ENCODE data around the gene DNAJB1.
"Not testable (repeated sequence)": the region's sequence is repeated elsewhere in the genome, so short reads cannot be mapped to it uniquely, and the experiment has no call there.

DNAJB1 gene

DNA sequence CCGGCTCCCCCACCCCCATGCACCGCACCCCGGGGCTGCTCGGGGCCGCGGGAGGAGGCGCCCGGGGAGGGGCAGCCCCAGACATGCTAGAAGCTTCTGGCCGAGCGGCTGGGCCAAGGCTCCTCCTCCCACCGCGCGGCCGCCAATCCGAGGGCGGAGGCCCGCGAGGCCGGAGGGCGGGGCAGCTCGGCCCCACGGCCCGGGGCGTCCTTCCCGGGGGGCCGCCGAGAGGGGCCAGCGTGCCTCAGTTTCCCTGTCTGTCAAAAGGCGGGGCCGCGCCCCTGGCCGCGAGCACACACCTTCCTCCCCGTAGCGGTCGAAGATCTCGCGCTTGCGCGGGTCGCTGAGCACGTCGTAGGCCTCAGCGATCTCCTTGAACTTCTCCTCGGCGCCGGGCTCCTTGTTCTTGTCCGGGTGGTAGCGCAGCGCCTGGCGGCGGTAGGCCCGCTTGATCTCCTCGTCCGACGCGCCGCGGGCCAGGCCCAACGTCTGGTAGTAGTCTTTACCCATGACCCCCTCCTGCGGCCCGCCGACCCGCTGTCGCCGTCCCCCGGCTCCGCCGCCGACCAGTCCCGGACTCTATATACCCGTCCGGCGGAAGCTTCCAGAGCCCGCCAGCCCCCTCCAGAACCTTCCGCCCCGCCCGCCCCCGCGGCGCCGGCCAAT lies at the start of gene DNAJB1:
TSS of gene DNAJB1 (minus strand) at position 558 of the 666 bp plus-strand sequence. CDS start at position 510, 48 bp downstream.
- DNase-seq (ENCODE audit: low read depth), result peak; percentile 70

- no peak for DNase-seq (ENCODE audit: low read depth)
Measured at GRCh38 chr19:14567079-14567478, 48.9 kb upstream of the DNAJB1 start.

DNA sequence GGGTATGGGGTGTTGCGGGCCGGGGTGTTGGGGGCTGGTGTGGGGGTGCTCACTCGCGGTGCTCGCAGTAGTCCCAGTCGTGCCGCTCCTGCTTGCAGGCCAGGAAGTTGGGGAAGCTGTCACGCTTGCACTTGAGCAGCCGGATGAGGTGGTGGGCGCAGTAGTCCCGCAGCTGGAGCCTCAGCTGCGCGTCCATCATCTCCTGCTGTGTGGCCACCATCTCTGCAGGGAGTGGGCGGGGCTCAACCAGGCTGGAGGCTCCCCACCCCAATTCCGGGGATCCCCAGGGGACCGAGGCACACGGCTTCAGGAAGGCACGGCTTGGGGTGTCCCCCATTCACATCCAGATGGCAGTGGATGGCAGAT lies 48.5 kb upstream of the DNAJB1 start:
- no peak for DNase-seq (ENCODE audit: low read depth)

GRCh38 chr19:14565765-14566711 lies 47.8 kb upstream of the DNAJB1 start:
- DNase-seq (ENCODE audit: low read depth), result no peak

- no peak for DNase-seq (ENCODE audit: low read depth)
Measured at GRCh38 chr19:14565298-14565679, 47.1 kb upstream of the DNAJB1 start.

GRCh38 chr19:14564652-14565297 lies 46.6 kb upstream of the DNAJB1 start:
- DNase-seq (ENCODE audit: low read depth), result not testable (repeated sequence)

DNA sequence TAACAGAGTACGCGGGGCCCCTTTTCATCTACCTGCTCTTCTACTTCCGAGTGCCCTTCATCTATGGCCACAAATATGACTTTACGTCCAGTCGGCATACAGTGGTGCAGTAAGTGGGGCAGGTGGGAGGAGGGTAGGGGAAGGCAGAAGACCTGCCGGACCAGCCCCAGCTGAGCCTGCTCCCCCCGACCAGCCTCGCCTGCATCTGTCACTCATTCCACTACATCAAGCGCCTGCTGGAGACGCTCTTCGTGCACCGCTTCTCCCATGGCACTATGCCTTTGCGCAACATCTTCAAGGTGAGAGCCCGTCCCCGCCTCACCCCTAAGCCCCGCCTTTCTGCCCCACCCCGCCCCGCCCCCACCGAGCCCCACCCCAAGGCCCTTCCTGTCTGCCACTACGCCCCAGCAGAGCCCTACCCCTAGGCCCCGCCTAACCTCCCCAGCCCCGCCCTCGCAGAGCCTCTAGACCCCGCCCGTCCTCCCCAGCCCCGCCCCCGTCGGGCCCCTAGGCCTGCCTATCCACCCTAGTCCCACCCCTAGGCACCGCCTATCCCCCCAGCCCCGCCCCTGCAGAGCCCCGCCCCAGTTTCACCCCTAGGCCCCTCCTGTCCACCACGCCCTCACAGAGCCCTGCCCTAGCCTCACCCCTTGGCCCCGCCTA lies 45.9 kb upstream of the DNAJB1 start:
- peak; percentile 73 for DNase-seq (ENCODE audit: low read depth)

- DNase-seq (ENCODE audit: low read depth), result no peak
Measured at GRCh38 chr19:14563590-14563926, 45.4 kb upstream of the DNAJB1 start.

GRCh38 chr19:14562660-14563589 lies 44.7 kb upstream of the DNAJB1 start:
- DNase-seq (ENCODE audit: low read depth), result no peak

DNA sequence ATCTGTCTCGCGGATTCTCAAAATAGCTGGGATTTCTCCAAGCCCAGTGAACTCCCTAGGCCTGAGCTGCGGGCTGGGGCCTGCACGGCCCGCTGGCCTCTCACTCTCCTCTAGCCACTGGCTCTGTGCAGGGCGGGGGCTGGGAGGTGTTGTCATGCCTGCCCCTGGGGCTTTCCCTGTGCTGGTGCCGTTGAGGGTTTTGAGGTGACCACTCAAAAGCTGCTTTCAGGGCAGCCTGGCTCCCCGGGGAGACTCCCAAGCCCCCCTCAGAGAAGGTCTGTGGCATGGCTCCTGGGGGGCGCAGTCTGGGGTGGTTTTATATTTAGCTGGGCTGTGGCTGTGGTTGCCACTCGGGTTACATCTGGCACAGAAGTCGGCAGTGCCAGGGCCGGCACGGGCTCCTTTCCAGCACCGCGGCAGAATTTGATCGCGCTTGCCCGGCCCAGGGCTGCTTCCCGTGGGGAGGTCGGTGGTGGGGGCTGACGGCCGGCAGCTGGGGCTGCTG lies 43.7 kb upstream of the DNAJB1 start:
- no peak for DNase-seq (ENCODE audit: low read depth)

GRCh38 chr19:14561249-14561648 lies 43.1 kb upstream of the DNAJB1 start:
- no peak for DNase-seq (ENCODE audit: low read depth)

GRCh38 chr19:14560776-14561108 lies 42.5 kb upstream of the DNAJB1 start:
- DNase-seq (ENCODE audit: low read depth), result no peak

- no peak for DNase-seq (ENCODE audit: low read depth)
Measured at GRCh38 chr19:14559916-14560775, 41.9 kb upstream of the DNAJB1 start.

- no peak for DNase-seq (ENCODE audit: low read depth)
Measured at GRCh38 chr19:14558370-14559066, 40.3 kb upstream of the DNAJB1 start.

DNA sequence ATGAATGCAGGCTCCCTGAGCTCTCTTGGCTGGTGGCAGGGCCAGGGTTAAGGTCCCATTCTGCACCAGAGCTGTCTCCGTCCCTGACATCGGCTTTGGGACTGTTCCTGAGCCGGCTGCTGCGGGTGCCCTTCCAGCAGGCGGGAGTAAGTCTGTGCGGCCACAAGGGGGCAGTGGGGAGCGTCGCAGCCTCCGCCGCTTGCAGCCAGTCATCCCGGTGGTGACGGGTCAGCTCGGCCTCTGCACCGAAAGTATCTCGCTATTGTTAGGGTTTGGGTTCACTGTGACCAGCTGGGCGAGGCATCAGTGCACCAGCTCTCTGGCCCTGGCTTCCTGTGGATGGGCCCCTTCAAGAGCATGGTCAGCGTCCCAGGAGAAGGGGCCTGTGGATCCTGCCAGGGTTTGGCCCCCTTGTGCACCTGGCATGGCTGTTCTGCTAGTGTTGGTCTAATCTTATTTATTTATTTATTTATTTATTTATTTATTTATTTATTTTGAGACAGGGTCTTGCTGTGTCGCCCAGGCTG lies 38.5 kb upstream of the DNAJB1 start:
- DNase-seq (ENCODE audit: low read depth), result peak; percentile 80

- DNase-seq (ENCODE audit: low read depth), result peak; percentile 30
Measured at GRCh38 chr19:14555918-14556661, 37.9 kb upstream of the DNAJB1 start.

- DNase-seq (ENCODE audit: low read depth), result no peak
Measured at GRCh38 chr19:14554382-14554812, 36.2 kb upstream of the DNAJB1 start.

GRCh38 chr19:14553939-14554243 lies 35.7 kb upstream of the DNAJB1 start:
- DNase-seq (ENCODE audit: low read depth), result no peak
